Activated T-cell treated with anti-CD3 and anti-CD28 coated beads for 4 hours (primary cell): Measurements from ENCODE around the gene NIPBL.
"Not testable (repeated sequence)": the region's sequence is repeated elsewhere in the genome, so short reads cannot be mapped to it uniquely, and the experiment has no call there.

ENCODE experiments used
- DNase-seq: peaks from one replicate; pipeline ENCODE4 v3.0.0-alpha.2; 2020

NIPBL gene

GRCh38 chr5:37043693-37044092 is 167.1 kb downstream of the NIPBL start:
- no peak for DNase-seq

DNA sequence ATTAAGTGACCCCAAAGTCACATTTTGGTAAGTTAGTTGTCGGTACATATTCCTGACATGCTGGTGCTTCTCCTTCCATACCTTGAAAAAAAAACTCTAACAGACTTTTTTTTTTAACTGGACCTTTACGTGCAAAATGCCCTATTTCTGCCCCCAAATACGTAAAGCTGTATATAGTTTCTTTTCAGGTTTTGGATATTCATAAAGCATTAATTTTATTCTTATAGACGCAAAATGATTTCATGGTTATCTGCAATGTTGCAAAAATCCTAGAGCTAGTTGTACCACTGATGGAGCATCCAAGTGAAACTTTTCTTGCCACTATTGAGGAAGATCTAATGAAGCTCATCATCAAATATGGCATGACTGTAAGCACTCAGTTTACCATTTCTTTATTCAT is 167.6 kb downstream of the NIPBL start:
- DNase-seq, result no peak

DNA sequence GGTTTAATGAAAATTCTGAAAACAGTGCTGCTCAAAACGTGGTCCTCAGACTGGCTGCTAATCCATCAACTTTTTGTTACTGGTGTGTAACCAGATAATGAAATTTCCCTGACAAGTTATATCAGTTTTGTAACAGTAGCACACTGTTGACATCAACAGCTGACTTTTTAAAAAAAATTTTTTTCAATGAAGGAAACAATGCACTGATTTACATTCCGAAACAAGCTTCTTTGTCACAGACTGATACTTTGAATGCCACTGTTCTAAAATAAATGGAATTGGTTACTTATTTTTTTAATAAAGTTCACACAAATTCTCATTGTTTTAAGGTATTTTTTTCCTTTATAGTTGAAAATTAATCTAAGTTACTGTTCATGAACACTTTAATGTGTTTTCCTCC is 169.1 kb downstream of the NIPBL start:
- DNase-seq, result no peak

GRCh38 chr5:37047947-37048346 is 171.4 kb downstream of the NIPBL start:
- DNase-seq, result no peak

DNA sequence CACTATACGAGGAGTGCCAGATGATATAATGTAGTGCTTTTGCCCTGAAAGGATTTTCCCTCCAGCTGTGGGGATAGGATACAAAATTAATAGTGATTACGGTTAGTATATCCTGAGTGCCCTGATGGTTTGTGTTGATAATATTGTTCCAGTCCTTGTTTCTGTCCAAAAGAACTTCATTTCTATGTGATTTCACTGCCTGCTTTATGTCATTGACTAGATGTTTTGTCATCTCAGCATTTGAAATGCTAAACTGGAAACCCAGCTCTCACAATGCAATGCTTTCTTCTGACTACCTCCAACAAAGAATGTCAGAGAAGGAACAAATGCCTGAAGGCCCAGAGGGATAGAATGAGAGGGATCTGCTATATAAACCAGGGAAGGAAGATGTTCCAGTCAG is 177.8 kb downstream of the NIPBL start:
- DNase-seq, result no peak

DNA sequence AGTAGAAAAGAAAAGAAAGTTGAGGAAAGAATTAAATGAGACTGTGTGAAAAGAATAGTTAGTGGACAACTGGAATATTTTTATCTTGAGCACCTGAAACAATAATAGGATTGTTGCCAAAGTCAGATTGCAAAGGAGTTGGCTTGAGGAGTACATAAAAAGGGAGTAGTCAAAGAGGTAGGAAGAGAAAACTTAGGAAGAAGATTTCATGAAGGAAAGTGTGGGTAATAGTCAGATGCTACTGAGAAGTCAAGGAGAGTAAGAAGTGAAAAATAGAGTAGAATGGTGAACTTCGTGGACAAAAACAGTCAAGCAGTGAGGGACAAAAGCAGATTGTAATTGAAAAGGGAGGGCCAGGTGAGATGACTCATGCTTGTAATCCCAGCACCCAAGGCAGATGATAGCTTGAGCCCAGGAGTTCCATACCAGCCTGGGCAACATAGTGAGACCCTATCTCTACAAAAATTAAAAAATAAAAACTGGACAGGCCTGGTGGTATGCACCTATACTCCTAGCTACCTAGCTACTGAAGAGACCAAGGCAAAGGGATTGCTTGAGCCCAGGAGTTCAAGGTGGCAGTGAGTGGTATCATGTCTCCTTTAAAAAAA is 178.9 kb downstream of the NIPBL start:
- DNase-seq, result no peak

GRCh38 chr5:37056762-37057161 is 180.2 kb downstream of the NIPBL start:
- DNase-seq, result no peak

DNA sequence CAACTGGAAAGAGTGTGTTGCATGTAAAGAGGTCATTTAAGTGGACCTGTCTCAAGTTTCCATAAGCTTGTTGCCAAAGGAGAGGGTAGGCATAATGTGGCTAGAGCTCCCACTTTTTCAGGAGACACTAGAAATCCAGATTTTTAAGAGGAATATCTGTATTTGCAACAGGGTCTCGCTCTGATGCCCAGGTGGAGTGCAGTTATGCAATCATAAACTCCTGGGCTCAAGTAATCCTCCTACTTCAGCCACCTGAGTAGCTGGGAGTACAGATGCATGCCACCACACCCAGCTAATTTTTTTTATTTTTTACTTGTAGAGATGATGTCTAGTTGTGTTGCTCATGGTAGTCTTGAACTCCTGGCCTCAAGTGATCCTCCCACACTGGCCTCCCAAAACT is 183.5 kb downstream of the NIPBL start:
- no peak for DNase-seq

- DNase-seq, result no peak
Observed at GRCh38 chr5:37063739-37064138, 187.2 kb downstream of the NIPBL start.

- DNase-seq, result no peak
Observed at GRCh38 chr5:37064442-37064841, 187.9 kb downstream of the NIPBL start.

GRCh38 chr5:37071487-37071886 is 194.9 kb downstream of the NIPBL start:
- no peak for DNase-seq

DNA sequence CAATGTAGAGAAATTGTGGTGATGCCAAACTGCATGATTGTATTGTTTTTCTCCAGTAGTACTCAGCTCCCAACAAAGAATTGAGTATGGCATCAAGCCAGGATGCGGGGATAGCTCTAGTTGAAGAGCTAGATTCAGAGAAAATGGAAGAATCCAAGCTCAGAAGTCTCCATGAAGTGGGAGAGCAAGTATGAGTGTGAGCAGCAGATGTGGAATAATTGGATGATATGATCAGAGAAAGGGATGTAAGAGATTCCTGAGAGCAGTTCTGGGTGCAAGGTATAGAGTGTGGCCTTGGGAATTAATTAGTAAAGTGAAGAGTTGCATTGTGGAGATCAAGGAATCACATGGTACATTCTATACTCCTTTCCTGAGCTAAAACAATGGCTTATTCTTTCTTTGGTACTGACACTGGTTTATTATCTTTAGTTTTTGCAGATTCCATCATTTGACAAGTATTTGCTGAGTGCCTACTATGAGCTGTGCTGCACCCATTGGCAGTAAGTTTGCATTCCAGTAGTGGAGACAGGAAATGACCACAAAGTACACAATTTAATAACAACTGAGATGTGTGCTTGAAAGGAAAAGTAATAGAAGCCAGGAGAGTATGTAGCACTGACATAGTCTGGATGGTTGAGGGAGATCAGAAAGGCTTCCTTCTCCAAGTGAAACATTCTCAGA is 195.5 kb downstream of the NIPBL start:
- DNase-seq, result no peak

DNA sequence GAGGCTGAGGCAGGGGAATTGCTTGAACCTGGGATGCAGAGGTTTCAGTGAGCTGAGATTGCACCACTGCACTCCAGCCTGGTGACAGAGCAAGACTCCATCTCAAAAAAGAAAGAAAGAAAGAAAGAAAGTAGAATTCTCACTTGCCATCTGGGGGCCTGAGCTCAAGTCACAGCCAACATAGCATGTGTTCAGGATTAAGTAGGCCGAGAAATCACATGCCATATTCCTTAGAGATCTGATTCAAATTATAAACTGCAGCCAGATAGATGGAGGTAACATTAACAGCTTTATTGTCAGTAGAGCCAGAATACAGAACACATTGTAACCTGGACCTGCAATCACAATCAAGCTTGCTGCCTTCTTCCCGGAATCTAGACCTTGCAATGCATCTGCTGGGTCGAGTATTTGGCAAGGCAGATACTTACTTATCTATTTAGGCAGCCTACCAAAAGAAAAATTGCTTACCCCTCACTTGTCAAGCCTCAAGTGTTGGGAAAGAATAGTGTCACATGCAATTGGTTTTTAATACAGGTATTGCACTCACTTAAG is 198.9 kb downstream of the NIPBL start:
- no peak for DNase-seq

- no peak for DNase-seq
Observed at GRCh38 chr5:37077146-37077545, 200.6 kb downstream of the NIPBL start.

DNA sequence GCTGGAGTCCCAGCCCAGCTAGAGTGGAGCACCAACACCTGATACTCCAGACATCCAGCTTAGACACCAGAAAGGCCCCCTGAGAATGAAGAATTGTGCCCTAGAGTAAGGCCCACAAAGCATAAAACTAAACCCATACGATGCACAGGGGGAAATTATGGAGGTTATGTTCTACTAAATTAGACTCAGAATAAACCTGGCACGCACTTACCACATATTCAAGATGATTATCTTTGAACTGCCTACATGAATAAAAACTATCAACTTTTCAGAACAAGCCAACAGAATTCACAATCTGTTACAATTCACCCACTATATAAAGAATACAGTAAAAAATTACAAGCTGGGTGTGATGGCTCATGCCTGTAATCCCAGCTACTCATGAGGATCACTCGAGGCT is 204.1 kb downstream of the NIPBL start:
- no peak for DNase-seq

DNA sequence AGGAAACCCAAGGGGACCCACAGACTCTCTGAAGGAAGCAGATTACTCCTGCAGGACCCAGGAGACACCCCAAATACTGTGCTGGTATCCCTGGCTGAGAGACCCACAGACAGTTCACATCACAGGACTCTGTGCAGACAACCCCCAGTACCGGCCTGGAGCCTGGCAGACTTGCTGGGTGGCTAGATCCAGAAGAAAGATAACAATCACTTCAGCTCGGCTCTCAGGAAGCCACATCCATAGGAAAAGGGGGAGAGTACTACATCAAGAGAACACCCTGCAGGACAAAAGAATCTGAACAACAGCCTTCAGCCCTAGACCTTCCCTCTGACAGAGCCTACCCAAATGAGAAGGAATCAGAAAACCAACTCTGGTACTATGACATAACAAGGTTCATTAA is 206.4 kb downstream of the NIPBL start:
- not testable (repeated sequence) for DNase-seq

DNA sequence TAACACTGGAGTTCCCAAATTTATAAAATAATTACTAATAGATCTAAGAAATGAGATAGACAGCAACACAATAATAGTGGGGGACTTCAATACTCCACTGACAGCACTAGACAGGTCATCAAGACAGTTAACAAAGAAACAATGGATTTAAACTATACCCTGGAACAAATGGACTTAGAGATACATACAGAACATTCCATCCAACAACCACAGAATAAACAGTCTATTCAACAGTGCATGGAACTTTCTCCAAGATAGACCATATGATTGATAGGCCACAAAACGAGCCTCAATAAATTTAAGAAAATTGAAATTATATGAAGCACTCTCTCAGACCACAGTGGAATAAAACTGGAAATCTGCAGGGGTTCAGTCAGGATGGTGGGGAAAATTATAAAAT is 209.5 kb downstream of the NIPBL start:
- DNase-seq, result not testable (repeated sequence)

GRCh38 chr5:37086466-37087173 is 210.1 kb downstream of the NIPBL start:
- no peak for DNase-seq

- no peak for DNase-seq
Observed at GRCh38 chr5:37088009-37088408, 211.4 kb downstream of the NIPBL start.

DNA sequence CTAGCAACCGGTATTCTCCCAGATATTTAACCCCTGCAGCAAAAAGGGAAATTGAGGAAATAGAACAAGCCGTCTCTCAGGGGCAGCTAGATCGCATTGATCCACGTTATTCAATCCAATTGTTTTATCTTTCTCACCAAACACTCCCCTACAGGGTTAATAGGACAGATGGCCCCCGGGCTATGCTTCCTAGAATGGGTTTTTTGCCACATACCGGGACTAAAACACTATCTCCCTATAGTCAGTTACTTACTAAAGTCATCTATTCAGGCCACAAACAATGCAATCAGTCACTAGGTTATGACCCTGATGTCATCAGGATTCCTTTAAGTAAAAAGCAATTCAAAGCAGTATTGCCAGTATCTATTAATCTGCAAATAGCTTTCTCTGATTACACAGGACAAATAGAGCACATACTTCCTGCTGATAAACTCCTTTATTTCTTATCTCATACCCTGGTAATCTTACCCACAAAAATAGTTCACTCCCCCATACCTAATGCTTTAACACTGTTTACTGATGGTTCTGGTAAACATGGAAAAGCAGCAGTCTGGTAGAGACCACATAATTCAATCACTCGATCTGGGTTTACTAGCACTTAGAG is 213.7 kb downstream of the NIPBL start:
- no peak for DNase-seq

- no peak for DNase-seq
Observed at GRCh38 chr5:37090781-37091180, 214.2 kb downstream of the NIPBL start.

GRCh38 chr5:37093795-37094194 is 217.2 kb downstream of the NIPBL start:
- DNase-seq, result not testable (repeated sequence)

- DNase-seq, result not testable (repeated sequence)
Observed at GRCh38 chr5:37099267-37099666, 222.7 kb downstream of the NIPBL start.

DNA sequence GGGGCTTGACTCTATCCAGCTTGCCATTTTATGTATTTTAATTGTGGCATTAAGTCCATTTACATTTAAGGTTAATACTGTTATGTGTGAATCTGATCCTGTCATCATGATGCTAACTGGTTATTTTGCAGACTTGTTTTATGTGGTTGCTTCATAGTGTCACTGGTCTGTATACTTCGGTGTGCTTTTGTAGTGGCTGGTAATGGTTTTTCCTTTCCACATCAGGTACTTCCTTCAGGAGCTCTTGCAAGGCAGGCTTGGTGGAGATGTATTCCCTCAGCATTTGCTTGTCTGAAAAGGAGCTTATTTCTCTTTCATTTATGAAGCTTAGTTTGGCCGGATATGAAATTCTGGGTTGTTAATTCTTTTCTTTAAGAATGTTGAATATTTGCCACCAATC is 226.7 kb downstream of the NIPBL start:
- no peak for DNase-seq
